H1 (cell line): ENCODE data around the gene RMDN3. TPM values are rescaled to one million over a fixed set of nuclear protein-coding genes. Genes with fewer than 3 reads are reported as not detected.

ENCODE experiments used
- CTCF ChIA-PET: fragments of 300-600 bp; sonication (Branson Sonifier 250); formaldehyde crosslinking; loops from one replicate; lab custom pipeline; 2021; ENCODE audit not compliant: partially characterized antibody; lab: Charles Lee
- POLR2A ChIA-PET: fragments of 300-600 bp; sonication (Branson Sonifier 250); formaldehyde crosslinking; loops from one replicate; lab custom pipeline; 2021; ENCODE audit warnings: inconsistent platforms; ENCODE audit not compliant: partially characterized antibody; lab: Charles Lee
- DNase-seq, 2 experiments: peaks; one replicate each; pipeline versions ENCODE4 v3.0.0 to v3.0.0-alpha.2; 2010 to 2022; ENCODE audit warnings: low spot score in 2 of 2, low read depth in 1 of 2, mixed read lengths in 1 of 2
- FAIRE-seq: peaks from 2 replicates; lab custom pipeline; 2011; peaks lifted over from hg19 to GRCh38; lab: Jason Lieb, UNC
- H2AFZ ChIP-seq: 2 replicates; pipeline ENCODE4 v1.8.1; 2012; ENCODE audit warnings: low read length, inconsistent platforms
- H2AK5ac ChIP-seq: 2 replicates; pipeline ENCODE4 v1.6.1; 2013; ENCODE audit warnings: low read depth, low read length
- H2BK120ac ChIP-seq: replicated peaks from 2 replicates; pipeline ENCODE3; 2013; ENCODE audit warnings: low read depth, low read length, inconsistent platforms
- H2BK12ac ChIP-seq: 2 replicates; pipeline ENCODE4 v1.6.1; 2013; ENCODE audit warnings: low read depth, low read length
- H2BK15ac ChIP-seq: 2 replicates; pipeline ENCODE4 v1.6.1; 2013; ENCODE audit warnings: low read length
- H2BK20ac ChIP-seq: 2 replicates; pipeline ENCODE4 v1.6.1; 2013; ENCODE audit warnings: low read length
- H2BK5ac ChIP-seq: 2 replicates; pipeline ENCODE4 v1.6.1; 2013; ENCODE audit warnings: low read depth, low read length
- H3K14ac ChIP-seq: 2 replicates; pipeline ENCODE4 v1.6.1; 2013; ENCODE audit warnings: inconsistent platforms; ENCODE audit not compliant: insufficient read length
- H3K18ac ChIP-seq: 2 replicates; pipeline ENCODE4 v1.6.1; 2013; ENCODE audit warnings: low read length; ENCODE audit errors: extremely low read depth
- H3K23ac ChIP-seq: 2 replicates; pipeline ENCODE4 v1.6.1; 2013; ENCODE audit warnings: inconsistent platforms; ENCODE audit not compliant: insufficient read length
- H3K23me2 ChIP-seq: 2 replicates; pipeline ENCODE4 v1.6.1; 2013; ENCODE audit warnings: low read depth, low read length
- H3K27ac ChIP-seq: 2 replicates; pipeline ENCODE4 v1.6.1; 2011; ENCODE audit warnings: low read depth, low read length, inconsistent platforms
- H3K27me3 ChIP-seq, 4 experiments: replicated peaks in 1 of 4; 1 replicate in 1 of 4; 2 replicates in 3 of 4; pipeline versions ENCODE4 v1.6.1 to v1.8.1; 2011 to 2013; ENCODE audit warnings: low read length in 3 of 4, mild to moderate bottlenecking in 3 of 4, inconsistent platforms in 2 of 4, mixed read lengths in 2 of 4, moderate library complexity in 1 of 4; ENCODE audit not compliant: control insufficient read depth in 3 of 4, insufficient read depth in 3 of 4; ENCODE audit errors: extremely low read depth in 1 of 4
- H3K36me3 ChIP-seq, 4 experiments: 2 replicates each; pipeline versions ENCODE4 v1.6.1 to v1.8.1; 2011 to 2013; ENCODE audit warnings: mild to moderate bottlenecking in 4 of 4, low read length in 3 of 4, moderate library complexity in 2 of 4, control low read depth in 1 of 4, inconsistent platforms in 1 of 4; ENCODE audit not compliant: insufficient read depth in 4 of 4, control insufficient read depth in 2 of 4
- H3K4ac ChIP-seq: replicated peaks from 2 replicates; pipeline ENCODE3; 2013; ENCODE audit warnings: low read length, low read depth, mixed read lengths, inconsistent platforms; ENCODE audit not compliant: insufficient read length
- H3K4me1 ChIP-seq, 4 experiments: replicated peaks in 1 of 4; 1 replicate in 1 of 4; 2 replicates in 3 of 4; pipeline versions ENCODE4 v1.6.1 to v1.8.1; 2011 to 2013; ENCODE audit warnings: low read length in 3 of 4, inconsistent platforms in 2 of 4, mixed read lengths in 1 of 4; ENCODE audit not compliant: insufficient read depth in 4 of 4, control insufficient read depth in 3 of 4
- H3K4me2 ChIP-seq, 2 experiments: 2 replicates each; pipeline versions ENCODE4 v1.6.1 to v1.8.1; 2011 to 2013; ENCODE audit warnings: low read depth in 2 of 2, low read length in 2 of 2, control low read depth in 1 of 2, inconsistent platforms in 1 of 2, mild to moderate bottlenecking in 1 of 2; ENCODE audit not compliant: insufficient read depth in 1 of 2
- H3K4me3 ChIP-seq, 4 experiments: fragments of 200-600, 300-600 bp in 1 of 4; sonication (generic), shearing (Covaris generic), sonication (Bioruptor Twin) in 1 of 4; 2 replicates each; pipeline versions ENCODE4 v1.5.1 to v1.8.1; 2011 to 2016; ENCODE audit warnings: low read length in 4 of 4, low read depth in 3 of 4, control low read depth in 2 of 4, inconsistent platforms in 2 of 4, mild to moderate bottlenecking in 2 of 4, mixed read lengths in 1 of 4, moderate library complexity in 1 of 4; ENCODE audit not compliant: insufficient read depth in 2 of 4; ENCODE audit errors: extremely low read depth in 1 of 4
- H3K56ac ChIP-seq: replicated peaks from 2 replicates; pipeline ENCODE3; 2013; ENCODE audit warnings: low read depth, mild to moderate bottlenecking, mixed read lengths, low read length, inconsistent platforms; ENCODE audit not compliant: insufficient read length
- H3K79me1 ChIP-seq: 2 replicates; pipeline ENCODE4 v1.6.1; 2013; ENCODE audit warnings: low read depth, low read length, control low read depth
- H3K79me2 ChIP-seq, 2 experiments: 2 replicates each; pipeline versions ENCODE4 v1.6.1 to v1.8.1; 2012 to 2013; ENCODE audit warnings: low read length in 2 of 2, mild to moderate bottlenecking in 2 of 2, inconsistent platforms in 1 of 2; ENCODE audit not compliant: insufficient read depth in 2 of 2, control insufficient read depth in 1 of 2
- H3K9ac ChIP-seq, 4 experiments: replicated peaks in 1 of 4; 1 replicate in 1 of 4; 2 replicates in 3 of 4; pipeline versions ENCODE4 v1.6.1 to v1.8.1; 2011 to 2013; ENCODE audit warnings: low read depth in 3 of 4, low read length in 3 of 4, control low read depth in 2 of 4, mild to moderate bottlenecking in 2 of 4, moderate library complexity in 2 of 4, inconsistent platforms in 1 of 4; ENCODE audit errors: extremely low read depth in 1 of 4
- H3K9me3 ChIP-seq, 2 experiments: 2 replicates each; pipeline versions ENCODE4 v1.6.1 to v1.8.1; 2012 to 2013; ENCODE audit warnings: mild to moderate bottlenecking in 2 of 2, moderate library complexity in 2 of 2, control low read depth in 1 of 2, inconsistent platforms in 1 of 2, low read depth in 1 of 2, low read length in 1 of 2, mixed read lengths in 1 of 2; ENCODE audit not compliant: insufficient read depth in 2 of 2
- H4K20me1 ChIP-seq, 2 experiments: replicated peaks in 1 of 2; 2 replicates each; pipeline versions ENCODE3 to v1.8.1; 2011 to 2013; ENCODE audit warnings: inconsistent platforms in 2 of 2, low read length in 2 of 2, mild to moderate bottlenecking in 1 of 2; ENCODE audit not compliant: insufficient read depth in 2 of 2, control insufficient read depth in 1 of 2
- H4K5ac ChIP-seq: 2 replicates; pipeline ENCODE4 v1.6.1; 2013; ENCODE audit warnings: low read length, low read depth, mixed read lengths, inconsistent platforms; ENCODE audit not compliant: insufficient read length
- H4K8ac ChIP-seq: 2 replicates; pipeline ENCODE4 v1.8.0; 2013; ENCODE audit warnings: mild to moderate bottlenecking, moderate library complexity, low read length, inconsistent platforms; ENCODE audit not compliant: insufficient read depth; ENCODE audit errors: extremely low read depth
- H4K91ac ChIP-seq: replicated peaks from 2 replicates; pipeline ENCODE3; 2013; ENCODE audit warnings: low read length, mixed read lengths, inconsistent platforms; ENCODE audit not compliant: insufficient read length
- BCL11A ChIP-seq, 2 experiments: IDR thresholded peaks; one replicate each; pipeline ENCODE4 v1.6.1; 2011; ENCODE audit warnings: low read depth in 2 of 2, low read length in 2 of 2, mild to moderate bottlenecking in 2 of 2
- CHD1 ChIP-seq: IDR thresholded peaks from 2 replicates; pipeline ENCODE4 v1.6.1; 2012; ENCODE audit warnings: low read depth, low read length, improper control_type of control experiment
- HDAC2 ChIP-seq, 2 experiments: fragments of 300-600 bp in 1 of 2; sonication (generic) in 1 of 2; IDR thresholded peaks; 2 replicates each; pipeline ENCODE4 v1.6.1; 2011 to 2012; ENCODE audit warnings: low read depth in 2 of 2, low read length in 2 of 2, mild to moderate bottlenecking in 2 of 2, moderate library complexity in 2 of 2, borderline replicate concordance in 1 of 2, inconsistent platforms in 1 of 2
- HDAC6 ChIP-seq: IDR thresholded peaks from one replicate; pipeline ENCODE4 v1.7.1; 2012; ENCODE audit warnings: low read depth, mild to moderate bottlenecking, inconsistent platforms, low read length, moderate library complexity
- KDM1A ChIP-seq: fragments of 200-600, 300-600 bp; sonication (generic); IDR thresholded peaks from 2 replicates; pipeline ENCODE4 v1.7.1; 2016; ENCODE audit warnings: mild to moderate bottlenecking, low read length, borderline replicate concordance
- KDM5A ChIP-seq: fragments of 200-600 bp; IDR thresholded peaks from 2 replicates; pipeline ENCODE4 v1.7.1; 2012; ENCODE audit warnings: mild to moderate bottlenecking, low read length, inconsistent platforms, mixed read lengths
- RAD21 ChIP-seq, 2 experiments: IDR thresholded peaks in 1 of 2; conservative IDR thresholded peaks in 1 of 2; 2 replicates each; pipeline ENCODE4 v1.6.1; 2011; ENCODE audit warnings: low read depth in 2 of 2, low read length in 2 of 2, improper control_type of control experiment in 1 of 2, inconsistent platforms in 1 of 2, mild to moderate bottlenecking in 1 of 2, moderate library complexity in 1 of 2
- ZNF274 ChIP-seq: IDR thresholded peaks from 2 replicates; pipeline ENCODE4 v1.7.0; 2012; ENCODE audit warnings: low read length, borderline replicate concordance; ENCODE audit errors: extremely low read depth
- WGBS, 2 experiments: shearing (Covaris generic) in 1 of 2; methylation state at CpG; one replicate each; pipeline versions ENCODE4 v1.1.6 to v1.1.7; 2013 to 2015; ENCODE audit warnings: low lambda C conversion rate in 2 of 2, mixed read lengths in 2 of 2, inconsistent platforms in 1 of 2, low coverage in 1 of 2, missing lambda C conversion rate in 1 of 2; ENCODE audit not compliant: insufficient replicate concordance in 2 of 2, insufficient coverage in 1 of 2, insufficient read length in 1 of 2; ENCODE audit errors: extremely low coverage in 1 of 2, missing lambda C conversion rate in 1 of 2; 5-methylcytosine and 5-hydroxymethylcytosine counted together
- polyA plus RNA-seq, 7 experiments: library from polyadenylated mRNA; depleted of rRNA in 3 of 7; stranded (reverse) in 5 of 7; unstranded in 2 of 7; fragments of >200 nt in 5 of 7; fragments of 200-250 nt in 2 of 7; gene quantifications; 1 replicate in 5 of 7; 2 replicates in 1 of 7; 4 replicates in 1 of 7; pipeline versions ENCODE4 v1.2.1 to v1.2.3, GENCODE V29; 2011 to 2013; ENCODE audit warnings: missing spikeins in 2 of 7, mixed read lengths in 2 of 7
- total RNA-seq: library from RNA; stranded (reverse); fragmentation: NEBNext Ultra II Directional; extraction: Animal tissue kit (Norgen Biotek cat#: 25700); gene quantifications from 2 replicates; pipeline ENCODE4 v1.2.1, GENCODE V29; 2021

RMDN3 gene
- total and polyA plus RNA-seq, 2 of the 8 experiments (the other 6 are each of a cell fraction or from before 2014, with no cell fraction given) = 10.8 to 24.1 TPM

DNA sequence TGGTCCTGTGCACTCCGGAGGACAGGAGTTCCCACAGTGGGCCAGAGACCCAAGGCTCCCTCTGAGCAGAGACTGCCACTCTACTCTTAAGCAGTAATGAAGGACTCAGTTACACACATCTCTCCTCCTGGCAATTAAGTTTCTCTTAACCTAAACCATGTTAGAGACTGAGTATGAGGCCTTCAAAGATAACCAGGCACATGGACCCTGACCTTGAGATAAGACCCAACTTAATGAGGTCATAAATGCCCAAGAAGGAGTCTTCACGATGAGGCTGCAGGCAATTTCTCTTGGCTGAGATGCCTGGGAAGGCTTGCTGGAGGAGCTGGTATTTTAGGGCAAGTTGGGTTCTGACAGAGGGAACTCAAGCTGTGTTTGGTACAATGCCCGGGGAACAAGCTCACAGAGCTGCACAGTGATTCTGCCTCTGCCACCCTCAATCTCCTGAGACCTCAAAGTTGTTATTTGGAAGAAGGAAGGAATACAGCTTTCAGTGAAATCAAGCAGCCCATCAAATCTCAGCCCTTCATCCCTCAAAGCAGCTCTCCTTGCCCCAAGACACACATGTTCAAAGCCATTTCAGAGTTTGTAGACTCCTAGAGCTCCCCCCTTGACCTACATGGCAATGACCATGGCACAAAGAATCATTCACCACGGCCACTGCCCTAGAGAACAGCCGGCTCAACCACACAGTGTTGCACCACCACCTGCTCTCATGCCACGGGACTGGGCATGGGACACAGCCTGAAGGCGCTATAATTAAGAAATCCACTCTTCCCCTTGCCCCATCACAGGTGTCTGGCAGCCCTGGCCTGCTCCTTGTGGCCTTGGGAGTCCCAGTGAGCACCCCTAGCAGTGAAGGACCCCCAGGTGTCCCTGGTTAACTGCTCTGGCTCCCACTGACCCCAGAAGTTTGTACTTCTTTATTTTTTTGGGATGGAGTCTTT is 7.1 kb downstream of the RMDN3 start:
- H3K23me2 ChIP-seq = no peaks in the 10 kb centered on the region
- no peak overlapping the region; the same call in 1 of the 2 replicates for H2BK5ac ChIP-seq
- no peak overlapping the region for H4K8ac ChIP-seq
- CTCF ChIA-PET = interaction anchor here (0.9 to 6.8 kb wide), 18 partner anchors 9 to 155 kb away, joined by 3 to 70 read pairs (median 4); partner anchors contain the start of genes C15orf62, DNAJC17, GCHFR and SPINT1
- POLR2A ChIA-PET = interaction anchor here (0.5 to 1.8 kb wide), 12 partner anchors 9 to 207 kb away, joined by 3 to 11 read pairs (median 4); partner anchors contain the start of genes GCHFR and SPINT1
- H4K91ac ChIP-seq = no peak overlapping the region
- H3K36me3 ChIP-seq = peaks cover 0 to 11% (median 1%) of the 10 kb centered on the region in 4 experiments; a peak in 4 of 8 replicates
- H3K79me2 ChIP-seq = peaks cover 0 to 13% of the 10 kb centered on the region in 2 experiments; a peak in 2 of 4 replicates
- H2AFZ ChIP-seq = no peak overlapping the region
- H2BK15ac ChIP-seq = no peak overlapping the region
- H2BK120ac ChIP-seq = no peak overlapping the region
- DNase-seq = no peak
- no peak overlapping the region for H4K5ac ChIP-seq
- no peak overlapping the region for H3K18ac ChIP-seq
- no peak overlapping the region for H3K9ac ChIP-seq
- H2AK5ac ChIP-seq = no peak overlapping the region; the same call in 1 of the 2 replicates
- no peak overlapping the region for H3K4me3 ChIP-seq
- FAIRE-seq = no peak
- H4K20me1 ChIP-seq = no peaks in the 10 kb centered on the region
- no peak overlapping the region for H3K14ac ChIP-seq
- H3K56ac ChIP-seq = no peak overlapping the region
- H3K79me1 ChIP-seq = peaks cover 2% of the 10 kb centered on the region; the same call in 1 of the 2 replicates
- peaks cover 0 to 2% (median 0%) of the 10 kb centered on the region in 4 experiments; a peak in 1 of 7 replicates for H3K4me1 ChIP-seq
- no peak overlapping the region for H3K23ac ChIP-seq
- H3K9me3 ChIP-seq = no peaks in the 10 kb centered on the region
- WGBS, 2 experiments = 87% methylated on average over 7 of the region's 7 CpGs; no CpG with 5 or more reads in 1 of the 2 experiments
- no peak overlapping the region for H3K27ac ChIP-seq
- no peaks in the 10 kb centered on the region for H3K27me3 ChIP-seq
- no peak overlapping the region for H3K4me2 ChIP-seq
- H2BK20ac ChIP-seq = no peak overlapping the region
- H3K4ac ChIP-seq = no peak overlapping the region
- H2BK12ac ChIP-seq = no peak overlapping the region
- TF ChIP-seq CHD1 = no peak
- TF ChIP-seq HDAC2 (IDR thresholded peaks at IDR 0.05; ENCODE audit: borderline replicate concordance in 1 of 2, low read depth in 2 of 2, low read length in 2 of 2) = no peak
- TF ChIP-seq BCL11A (IDR thresholded peaks at IDR 0.05; ENCODE audit: low read depth in 2 of 2, low read length in 2 of 2) = no peak
- no peak for TF ChIP-seq HDAC6
- TF ChIP-seq KDM5A = no peak
- TF ChIP-seq KDM1A = no peak
- TF ChIP-seq ZNF274 = no peak
- TF ChIP-seq RAD21 (IDR thresholded peaks at IDR 0.05 in 1 of 2, conservative IDR thresholded peaks at IDR 0.05 in 1 of 2; ENCODE audit: low read depth in 2 of 2, low read length in 2 of 2) = no peak
